GM12873 (cell line): ENCODE results near the gene NBDY.

Source experiments
- CTCF ChIP-seq: IDR thresholded peaks from 2 replicates; pipeline ENCODE4 v1.5.1; 2012; ENCODE audit warnings: low read depth, mild to moderate bottlenecking, moderate library complexity, low read length, control low read depth; ENCODE audit not compliant: insufficient read depth; ENCODE audit errors: missing control alignments

Gene NBDY

GRCh38 chrX:56796641-56797395 is 67.8 kb downstream of the NBDY start:
- no peak for TF ChIP-seq CTCF

- no peak for TF ChIP-seq CTCF
These were observed 68.7 kb downstream of the NBDY start for GRCh38 chrX:56797574-56798338.

GRCh38 chrX:56798339-56798711 is 69.3 kb downstream of the NBDY start:
- no peak for TF ChIP-seq CTCF

GRCh38 chrX:56798866-56799758 is 70.1 kb downstream of the NBDY start:
- peak; percentile 9 for TF ChIP-seq CTCF

- TF ChIP-seq CTCF, result no peak
These were observed 71.3 kb downstream of the NBDY start for GRCh38 chrX:56800307-56800706.

- peak; percentile 65 for TF ChIP-seq CTCF
These were observed 71.8 kb downstream of the NBDY start for GRCh38 chrX:56800801-56801200.

- no peak for TF ChIP-seq CTCF
These were observed 73.4 kb downstream of the NBDY start for GRCh38 chrX:56802428-56802827.
